ENCODE data around the gene FAM114A1.

- TF ChIP-seq, protein P1, sequence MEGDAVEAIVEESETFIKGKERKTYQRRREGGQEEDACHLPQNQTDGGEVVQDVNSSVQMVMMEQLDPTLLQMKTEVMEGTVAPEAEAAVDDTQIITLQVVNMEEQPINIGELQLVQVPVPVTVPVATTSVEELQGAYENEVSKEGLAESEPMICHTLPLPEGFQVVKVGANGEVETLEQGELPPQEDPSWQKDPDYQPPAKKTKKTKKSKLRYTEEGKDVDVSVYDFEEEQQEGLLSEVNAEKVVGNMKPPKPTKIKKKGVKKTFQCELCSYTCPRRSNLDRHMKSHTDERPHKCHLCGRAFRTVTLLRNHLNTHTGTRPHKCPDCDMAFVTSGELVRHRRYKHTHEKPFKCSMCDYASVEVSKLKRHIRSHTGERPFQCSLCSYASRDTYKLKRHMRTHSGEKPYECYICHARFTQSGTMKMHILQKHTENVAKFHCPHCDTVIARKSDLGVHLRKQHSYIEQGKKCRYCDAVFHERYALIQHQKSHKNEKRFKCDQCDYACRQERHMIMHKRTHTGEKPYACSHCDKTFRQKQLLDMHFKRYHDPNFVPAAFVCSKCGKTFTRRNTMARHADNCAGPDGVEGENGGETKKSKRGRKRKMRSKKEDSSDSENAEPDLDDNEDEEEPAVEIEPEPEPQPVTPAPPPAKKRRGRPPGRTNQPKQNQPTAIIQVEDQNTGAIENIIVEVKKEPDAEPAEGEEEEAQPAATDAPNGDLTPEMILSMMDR (IDR thresholded peaks at IDR 0.05) = no peak
- no peak for TF ChIP-seq POLR2A (IDR thresholded peaks at IDR 0.05)
- TF ChIP-seq EP300 (IDR thresholded peaks at IDR 0.05) = no peak
- TF ChIP-seq POLR2AphosphoS5 (IDR thresholded peaks at IDR 0.05) = no peak
Observed at GRCh38 chr4:38989487-38989886, 121.9 kb downstream of the FAM114A1 start.
